ENCODE data around the gene PDF.
"Not testable (repeated sequence)": the region's sequence is repeated elsewhere in the genome, so short reads cannot be mapped to it uniquely, and the experiment has no call there.

The PDF gene

DNA sequence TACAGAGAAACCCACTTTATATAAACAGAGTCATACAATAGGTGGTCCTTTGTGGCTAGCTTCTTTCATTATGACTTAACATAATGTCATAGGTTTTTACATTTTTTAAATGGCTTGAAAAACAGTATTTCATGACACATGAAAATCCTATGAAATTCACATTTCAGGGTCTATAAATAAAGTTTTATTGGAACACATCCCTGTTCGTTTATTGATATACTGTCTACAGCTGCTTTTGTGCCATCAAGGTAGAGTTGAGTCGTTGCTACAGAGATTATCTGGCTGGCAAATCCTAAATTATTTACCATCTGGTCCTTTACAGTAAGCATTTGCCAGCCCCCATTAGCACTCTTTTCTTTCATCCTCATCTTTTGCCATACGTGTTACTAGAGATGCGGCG lies 16.9 kb downstream of the PDF start:
- DNase-seq: no peak

DNA sequence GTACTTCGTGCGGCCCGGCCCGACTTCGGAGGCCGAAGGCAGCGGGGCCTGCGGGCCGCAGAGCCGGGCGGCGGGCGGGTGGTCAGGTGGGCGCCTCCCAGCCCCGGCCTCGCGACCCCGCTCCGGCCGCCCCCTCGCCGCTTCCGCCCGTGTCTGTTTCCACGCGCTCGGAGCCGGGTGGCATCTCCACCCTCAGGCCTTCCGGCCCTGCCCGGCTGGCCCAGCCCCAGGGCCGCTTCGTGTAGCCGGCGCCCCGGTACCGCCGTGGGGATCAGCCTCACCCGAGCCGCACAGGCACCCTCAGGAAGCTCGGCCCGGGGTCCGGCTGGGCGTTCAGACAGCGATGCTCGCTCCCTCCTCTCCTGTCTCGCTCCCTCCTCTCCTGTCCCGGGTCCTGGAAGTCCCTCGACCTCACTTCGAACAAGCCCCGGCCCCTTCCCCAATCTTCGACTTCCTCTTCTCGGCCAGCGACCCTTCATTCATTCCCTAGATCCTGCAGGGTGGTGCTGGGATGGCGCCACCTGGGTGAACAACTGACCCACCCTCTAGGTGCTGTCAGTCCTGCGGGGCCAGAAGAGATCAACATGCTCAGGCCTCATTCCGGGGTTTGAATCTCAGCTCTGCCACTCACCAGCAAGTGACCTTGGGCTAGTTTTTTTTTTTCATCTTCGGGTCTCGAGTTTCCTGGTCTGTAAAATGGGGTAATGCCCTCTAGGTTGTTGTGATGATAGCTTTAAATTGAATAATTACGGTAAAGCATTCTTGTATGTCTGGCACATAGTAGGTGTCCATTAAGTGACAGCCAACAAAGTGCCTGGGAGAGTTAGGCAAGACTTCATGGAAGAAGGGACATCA lies 18.6 kb downstream of the PDF start:
- no peak for DNase-seq

DNA sequence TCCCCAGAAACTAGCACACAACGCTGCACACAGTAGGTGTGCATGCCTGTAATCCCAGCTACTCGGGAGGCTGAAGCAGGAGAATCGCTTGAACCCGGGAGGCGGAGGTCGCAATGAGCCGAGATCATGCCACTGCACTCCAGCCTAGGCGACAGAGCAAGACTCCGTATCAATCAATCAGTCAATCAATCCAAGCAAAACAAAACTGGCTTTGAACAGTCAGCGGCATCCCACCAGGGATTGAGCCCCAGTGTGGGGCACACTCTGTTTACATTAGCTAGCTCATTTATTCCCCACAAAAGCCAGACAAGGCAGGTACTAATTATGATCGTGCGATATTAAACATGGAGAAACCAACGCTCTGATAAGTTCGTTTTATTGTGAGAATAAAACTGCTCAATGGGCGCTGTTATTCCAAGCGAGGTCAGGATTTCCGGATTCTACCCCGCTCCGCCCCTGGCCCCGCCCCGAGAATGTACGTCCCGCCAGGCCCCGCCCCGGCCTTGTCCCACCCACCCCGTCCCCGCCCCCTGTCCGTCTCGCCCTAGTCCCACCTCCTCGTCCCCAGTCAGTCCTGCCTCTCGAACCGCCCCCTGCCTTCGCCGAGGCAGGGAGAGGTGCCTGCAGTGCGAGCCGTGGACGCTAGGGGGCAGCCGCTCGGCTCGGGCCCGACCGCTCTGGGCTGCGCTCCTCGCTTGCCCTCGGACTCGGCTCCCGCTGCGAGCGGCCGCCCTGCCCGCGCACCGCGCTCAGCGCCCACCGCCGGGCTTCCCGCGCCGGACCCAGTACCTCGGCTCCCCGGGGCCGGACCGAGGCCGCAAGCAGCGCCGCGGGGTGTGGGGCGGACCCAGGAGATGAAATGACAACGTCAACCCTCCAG lies 19.5 kb downstream of the PDF start, which contains the start of gene VPS4A:
TSS of gene VPS4A (plus strand) at position 698 of the 880 bp plus-strand sequence. CDS start at position 860, 162 bp downstream.
- DNase-seq: peak; percentile 19

DNA sequence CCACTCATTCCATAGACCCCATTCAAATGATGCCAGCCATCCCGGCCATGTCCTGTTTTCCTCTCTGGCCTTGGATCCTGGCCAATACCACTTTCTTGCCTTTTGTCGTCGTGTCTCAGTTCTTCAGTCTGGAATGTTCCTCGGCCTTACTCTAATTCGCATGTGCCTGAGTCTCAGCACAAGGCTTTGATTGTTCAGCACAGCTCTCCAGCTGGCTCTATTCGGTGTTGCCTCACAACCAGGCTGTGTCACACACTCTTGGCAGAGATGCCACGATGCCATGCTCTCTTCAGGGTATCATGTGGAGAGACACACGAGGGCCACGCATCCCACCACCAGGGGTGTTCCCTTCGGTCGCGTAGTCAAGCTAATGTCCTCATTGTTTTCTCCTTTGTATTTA lies 21.1 kb downstream of the PDF start:
- DNase-seq: no peak

DNA sequence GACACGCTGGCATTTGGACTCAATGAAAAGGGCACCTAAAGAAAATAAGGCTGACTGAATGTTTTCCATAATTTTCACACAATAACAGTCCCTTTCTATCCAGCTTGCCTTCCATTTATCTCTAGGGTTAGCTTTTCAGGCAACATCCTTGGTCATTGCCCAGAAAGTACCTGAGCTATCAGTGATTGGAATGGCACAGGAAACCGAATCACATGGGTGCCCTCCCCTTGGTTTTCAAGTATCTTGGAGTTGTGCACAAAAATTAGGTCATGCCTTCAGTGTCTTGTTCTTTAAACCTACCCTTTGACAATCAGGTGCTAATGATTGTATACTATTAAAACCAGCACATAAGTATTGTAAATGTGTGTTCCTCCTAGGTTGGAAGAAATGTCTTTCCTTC lies 22.5 kb downstream of the PDF start:
- no peak for DNase-seq

DNA sequence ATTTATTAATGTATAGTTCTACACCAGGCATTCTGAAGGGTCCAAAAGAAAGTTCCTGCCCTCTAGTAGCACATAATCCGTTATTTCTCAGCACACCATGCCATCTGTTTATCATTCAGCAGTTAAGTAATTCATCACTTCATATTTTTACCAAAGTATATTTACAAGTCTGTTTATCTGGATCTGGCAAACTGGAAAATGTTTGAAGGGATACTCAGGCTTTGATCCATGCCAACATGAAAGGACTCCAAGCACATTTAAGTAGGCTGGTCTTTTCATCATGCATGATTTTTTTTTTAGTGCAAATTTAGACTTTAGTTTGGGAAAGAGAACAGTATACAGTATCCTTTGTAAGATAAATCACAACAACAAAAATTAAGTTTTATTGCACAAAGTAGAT lies 23.3 kb downstream of the PDF start:
- no peak for DNase-seq

DNA sequence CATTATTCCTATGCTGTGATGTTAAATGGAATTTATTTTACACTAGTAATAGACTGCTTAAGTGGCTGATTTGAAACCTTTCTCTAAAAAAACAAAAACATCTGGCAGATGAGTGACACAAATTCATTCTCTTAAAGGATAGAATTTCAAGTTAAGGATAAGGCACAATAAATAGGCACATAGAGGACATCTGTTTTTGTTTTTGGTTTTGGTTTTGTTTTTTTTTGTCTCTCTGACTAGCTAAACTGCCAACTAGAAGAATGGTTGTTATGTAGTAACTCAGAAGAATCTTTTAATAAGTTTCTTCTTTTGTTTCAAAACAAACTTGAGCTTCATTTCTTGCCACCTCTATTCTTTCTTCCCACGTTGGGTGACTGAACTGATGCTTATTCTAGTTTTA lies 24.4 kb downstream of the PDF start:
- no peak for DNase-seq

DNA sequence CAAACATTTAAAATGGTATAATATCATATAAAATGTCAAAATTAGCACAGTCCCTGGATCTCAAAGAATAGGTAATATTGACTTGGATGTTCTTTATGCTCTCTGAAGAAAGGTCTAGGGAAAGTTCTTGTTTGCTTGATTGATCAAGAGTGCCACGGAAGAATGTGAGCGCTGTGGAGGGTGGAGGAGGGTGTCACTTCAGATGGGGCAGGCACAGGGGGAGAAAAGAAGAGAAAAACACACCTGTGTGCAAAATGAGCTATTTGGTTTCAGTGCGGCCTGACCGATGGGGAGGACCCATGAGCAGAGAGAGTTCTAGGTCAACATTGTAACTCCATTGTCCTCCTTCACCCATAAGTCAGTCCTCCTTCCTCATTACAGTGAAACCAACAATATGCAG lies 28.1 kb downstream of the PDF start:
- DNase-seq: no peak

DNA sequence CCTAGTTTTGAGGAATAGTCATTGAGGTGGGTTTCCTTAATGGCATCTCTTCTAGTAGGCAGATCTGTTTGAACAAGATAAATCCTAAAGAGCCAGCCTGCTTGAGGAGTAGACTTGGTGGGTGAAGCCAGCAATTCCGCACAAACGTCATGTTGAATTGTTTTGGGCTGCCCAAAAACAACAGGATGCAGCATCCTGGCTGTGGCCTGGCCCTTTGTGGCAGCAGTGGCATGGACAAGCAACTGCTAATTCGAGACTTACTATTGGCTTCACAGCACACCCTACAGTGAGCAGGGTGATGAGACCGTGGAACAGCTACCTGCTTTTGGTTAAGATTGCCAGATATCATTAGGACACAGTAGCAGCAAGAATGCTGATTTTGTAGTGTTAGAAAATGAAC lies 28.5 kb downstream of the PDF start:
- DNase-seq: no peak

DNA sequence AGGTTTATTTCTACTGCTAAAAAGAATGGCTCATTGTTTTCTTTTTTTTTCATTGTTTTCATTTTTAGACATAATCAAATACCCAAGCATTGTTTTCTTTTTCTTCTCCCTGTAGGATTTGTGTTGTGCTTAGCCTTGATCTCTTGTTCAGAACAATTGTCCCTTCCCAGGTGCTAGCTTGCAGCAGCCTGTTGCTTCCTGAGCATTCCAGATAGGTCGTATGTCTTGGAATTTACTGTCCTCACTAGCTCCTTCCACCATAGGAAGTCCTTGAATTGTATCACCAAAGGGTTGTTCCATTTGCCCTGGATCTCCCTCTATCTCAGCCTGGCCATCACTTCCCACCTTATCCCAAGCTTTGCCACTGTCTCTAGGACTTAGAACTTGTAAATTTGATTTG lies 29.2 kb downstream of the PDF start:
- no peak for DNase-seq

DNA sequence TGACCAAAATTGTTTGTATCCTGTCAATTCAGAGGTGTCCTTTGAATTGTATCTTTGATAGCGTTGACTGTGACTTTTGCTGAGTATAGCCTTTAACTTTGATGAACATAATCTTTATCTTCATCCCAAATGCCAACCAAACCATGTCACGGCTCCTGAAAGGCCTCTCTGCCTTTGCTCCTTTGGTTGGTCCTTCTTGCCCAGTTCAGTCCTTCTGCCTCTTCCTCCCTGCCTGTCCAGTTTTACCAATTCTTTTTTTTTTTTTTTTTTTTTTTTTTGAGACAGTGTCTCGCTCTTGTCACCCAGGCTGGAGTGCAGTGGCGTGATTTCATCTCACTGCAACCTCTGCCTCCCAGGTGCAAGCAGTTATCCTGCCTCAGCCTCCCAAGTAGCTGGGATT lies 32.1 kb downstream of the PDF start:
- DNase-seq: no peak

DNA sequence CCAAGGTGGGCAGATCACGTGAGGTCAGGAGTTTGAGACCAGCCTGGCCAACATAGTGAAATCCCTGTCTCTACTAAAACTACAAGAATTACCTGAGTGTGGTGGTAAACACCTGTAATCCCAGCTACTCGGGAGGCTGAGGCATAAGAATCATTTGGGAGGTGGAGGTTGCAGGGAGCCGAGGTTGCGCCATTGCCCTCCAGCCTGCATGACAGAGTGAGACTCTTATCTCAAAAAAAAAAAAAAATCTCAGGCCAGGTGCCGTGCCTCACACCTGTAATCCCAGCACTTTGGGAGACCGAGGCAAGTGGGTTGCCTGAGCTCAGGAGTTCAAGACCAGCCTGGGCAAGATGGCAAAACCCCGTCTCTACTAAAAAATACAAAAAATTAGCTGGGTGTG lies 33.6 kb downstream of the PDF start:
- DNase-seq: not testable (repeated sequence)

DNA sequence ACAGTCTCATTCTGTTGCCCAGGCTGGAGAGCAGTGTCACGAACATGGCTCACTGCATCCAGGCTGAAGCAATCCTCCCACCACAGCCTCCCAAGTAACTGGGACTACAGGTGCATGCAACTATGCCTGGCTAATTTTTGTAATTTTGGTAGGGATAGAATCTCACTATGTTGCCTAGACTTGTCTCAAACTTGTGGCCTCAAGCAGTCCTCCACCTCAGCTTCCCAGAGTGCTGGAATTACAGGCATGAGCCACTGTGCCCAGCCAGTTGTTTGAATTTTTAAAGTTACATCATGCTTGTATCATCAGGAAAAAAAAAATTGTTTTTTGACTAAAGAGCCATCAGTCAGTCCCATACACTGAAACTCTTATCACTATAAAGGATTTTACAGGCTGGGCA lies 36.3 kb downstream of the PDF start:
- no peak for DNase-seq

DNA sequence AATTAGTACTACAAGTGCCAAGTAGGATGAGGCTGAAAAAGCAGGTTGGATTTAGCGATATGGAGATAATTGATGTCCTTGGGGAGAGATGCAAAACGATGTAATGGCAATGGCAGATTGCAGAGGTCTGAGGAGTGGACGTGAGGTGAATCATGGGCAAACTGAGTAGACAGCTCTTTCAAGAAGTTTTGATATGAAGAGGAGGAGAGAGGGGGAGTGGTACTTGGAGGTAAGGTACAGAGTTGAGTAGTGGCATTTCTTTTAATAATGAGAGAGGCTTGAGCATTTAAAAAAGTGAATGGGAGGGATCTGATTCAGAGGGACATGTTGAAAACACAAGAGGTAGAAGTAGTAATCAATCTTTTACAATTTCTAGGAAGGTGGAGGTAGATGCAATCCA lies 37.0 kb downstream of the PDF start:
- no peak for DNase-seq

DNA sequence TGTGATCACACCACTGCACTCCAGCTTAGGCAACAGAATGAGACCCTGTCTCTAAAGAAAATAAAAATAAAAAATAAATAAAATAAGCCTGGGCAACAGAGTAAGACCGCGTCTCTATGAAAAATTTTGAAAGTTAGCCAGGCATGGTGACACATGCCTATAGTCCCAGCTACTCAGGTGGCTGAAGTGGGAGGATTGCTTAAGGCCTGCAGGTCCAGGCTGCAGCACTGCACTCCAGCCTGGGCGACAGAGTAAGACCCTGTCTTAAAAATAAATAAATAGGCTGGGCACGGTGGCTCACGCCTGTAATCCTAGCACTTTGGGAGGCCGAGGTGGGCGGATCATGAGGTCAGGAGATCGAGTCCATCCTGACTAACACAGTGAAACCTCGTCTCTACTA lies 38.7 kb downstream of the PDF start:
- DNase-seq: not testable (repeated sequence)

DNA sequence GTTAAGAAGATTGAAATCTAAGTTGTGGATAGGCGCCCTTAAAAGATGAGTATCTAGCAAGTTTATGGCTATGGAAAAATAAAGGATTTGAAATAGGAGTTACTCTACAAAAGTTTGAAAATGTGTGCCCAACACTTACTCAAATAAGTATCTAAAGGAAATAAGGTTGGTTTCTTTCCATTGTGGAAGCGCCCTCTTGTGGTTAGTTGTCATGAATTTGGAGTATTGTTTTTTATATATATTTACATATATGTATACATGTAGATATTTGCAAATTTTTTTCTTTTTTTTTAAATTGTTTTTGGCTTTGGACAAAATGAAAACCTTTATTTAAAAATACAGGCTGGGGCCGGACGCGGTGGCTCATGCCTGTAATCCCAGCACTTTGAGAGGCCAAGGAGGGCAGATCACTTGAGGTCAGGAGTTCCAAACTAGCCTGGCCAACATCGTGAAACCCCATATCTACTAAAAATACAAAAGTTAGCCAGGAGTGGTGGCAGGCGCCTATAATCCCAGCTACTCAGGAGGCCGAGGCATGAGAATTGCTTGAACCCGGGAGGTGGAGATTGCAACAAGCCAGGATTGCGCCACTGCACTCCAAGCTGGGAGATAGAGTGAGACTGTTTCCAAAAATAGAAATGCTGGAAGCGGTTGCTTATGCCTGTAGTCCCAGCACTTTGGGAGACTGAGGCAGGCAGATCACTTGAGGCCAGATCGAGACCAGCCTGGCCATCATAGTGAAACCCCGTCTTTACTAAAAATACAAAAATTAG lies 43.3 kb downstream of the PDF start:
- no peak for DNase-seq

DNA sequence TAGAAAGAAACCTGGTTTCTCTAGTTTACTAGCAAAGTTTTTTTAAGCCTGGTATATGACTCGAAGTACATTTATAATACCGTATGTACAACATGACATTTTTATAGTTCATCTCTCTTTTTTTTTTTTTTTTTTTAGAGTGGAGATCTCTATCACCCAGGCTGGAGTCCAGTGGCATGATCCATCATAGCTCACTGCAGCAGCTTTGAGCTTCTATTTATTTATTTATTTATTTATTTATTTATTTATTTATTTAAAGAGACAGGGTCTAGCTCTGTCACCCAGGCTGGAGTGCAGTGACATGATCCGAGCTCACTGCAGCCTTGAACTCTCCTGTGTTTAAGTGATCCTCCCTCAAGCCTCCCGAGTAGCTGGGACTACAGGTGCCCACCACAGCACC lies 45.1 kb downstream of the PDF start:
- no peak for DNase-seq

DNA sequence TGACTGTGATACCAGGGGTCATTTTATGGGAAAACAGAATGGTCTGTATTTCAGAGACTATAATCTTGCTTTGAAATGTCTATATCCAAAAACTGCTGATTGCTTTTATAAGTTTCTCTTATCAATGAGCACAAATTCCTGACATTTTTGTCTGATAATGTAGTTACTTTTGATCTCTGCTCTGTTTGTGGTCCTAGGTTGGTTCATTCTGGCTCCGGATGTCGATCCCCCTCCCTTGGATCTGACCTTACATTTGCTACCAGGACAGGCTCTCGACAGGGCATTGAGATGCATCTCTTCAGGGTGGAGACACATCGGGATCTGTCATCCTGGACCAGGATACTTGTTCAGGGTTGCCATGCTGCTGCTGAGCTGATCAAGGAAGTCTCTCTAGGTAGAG lies 46.5 kb downstream of the PDF start:
- DNase-seq: no peak

DNA sequence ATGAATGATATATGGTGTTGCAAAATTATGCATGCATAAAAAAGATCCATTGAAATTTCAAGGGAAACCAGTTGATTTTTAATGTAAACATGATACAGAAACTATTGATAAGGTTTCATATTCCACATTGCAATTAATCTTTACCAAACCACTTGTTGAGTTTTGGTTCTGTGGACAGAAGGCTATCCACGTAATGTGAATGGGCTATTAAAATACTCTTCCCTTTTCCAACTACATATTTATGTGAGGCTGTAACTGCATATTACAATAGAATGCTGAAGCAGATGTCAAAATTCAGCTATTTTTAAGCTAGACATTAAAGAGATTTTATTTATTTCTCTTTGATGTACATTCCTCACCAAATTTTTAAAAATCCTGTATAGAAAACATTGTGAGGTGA lies 53.0 kb downstream of the PDF start:
- DNase-seq: no peak
